Left colon (tissue), 2 donors: ENCODE data around the gene RNF151. TPM values are rescaled to one million over a fixed set of nuclear protein-coding genes. Genes with fewer than 3 reads are reported as not detected.
A peak's percentile ranks its signal among the peaks of the same experiment; 100 is the strongest.

Source experiments
- ATAC-seq: fragments of 200-7000 bp; cut with Tn5 transposase; one replicate; pipeline ENCODE4 v1.9.1; 2020; ENCODE audit warnings: mild to moderate bottlenecking, moderate library complexity
- DNase-seq, 2 donors: peaks; one replicate each; pipeline ENCODE4 v3.0.0-alpha.2; 2020
- intact Hi-C, 2 donors: fragments of 100-400 bp; cut with DNase I in 1 of 2; cut with micrococcal nuclease in 1 of 2; formaldehyde crosslinking; loops; one replicate each; pipeline versions ENCODE4 v1.11.2 to v1.14.0; 2022; cut with DNase I, micrococcal nuclease
- total RNA-seq, 2 donors: library from RNA; stranded (reverse); fragmentation: NEBNext Ultra II Directional; extraction: Animal tissue kit (Norgen Biotek cat#: 25700); gene quantifications; one replicate each; pipeline ENCODE4 v1.2.1, GENCODE V29; 2021
- donor health status: DM: no; HTN: no; CAD: no.
- donor health status: DM: yes; HTN: yes; CAD: no.

RNF151 gene
- total RNA-seq, 2 donors from 2014 or later = not detected

DNA sequence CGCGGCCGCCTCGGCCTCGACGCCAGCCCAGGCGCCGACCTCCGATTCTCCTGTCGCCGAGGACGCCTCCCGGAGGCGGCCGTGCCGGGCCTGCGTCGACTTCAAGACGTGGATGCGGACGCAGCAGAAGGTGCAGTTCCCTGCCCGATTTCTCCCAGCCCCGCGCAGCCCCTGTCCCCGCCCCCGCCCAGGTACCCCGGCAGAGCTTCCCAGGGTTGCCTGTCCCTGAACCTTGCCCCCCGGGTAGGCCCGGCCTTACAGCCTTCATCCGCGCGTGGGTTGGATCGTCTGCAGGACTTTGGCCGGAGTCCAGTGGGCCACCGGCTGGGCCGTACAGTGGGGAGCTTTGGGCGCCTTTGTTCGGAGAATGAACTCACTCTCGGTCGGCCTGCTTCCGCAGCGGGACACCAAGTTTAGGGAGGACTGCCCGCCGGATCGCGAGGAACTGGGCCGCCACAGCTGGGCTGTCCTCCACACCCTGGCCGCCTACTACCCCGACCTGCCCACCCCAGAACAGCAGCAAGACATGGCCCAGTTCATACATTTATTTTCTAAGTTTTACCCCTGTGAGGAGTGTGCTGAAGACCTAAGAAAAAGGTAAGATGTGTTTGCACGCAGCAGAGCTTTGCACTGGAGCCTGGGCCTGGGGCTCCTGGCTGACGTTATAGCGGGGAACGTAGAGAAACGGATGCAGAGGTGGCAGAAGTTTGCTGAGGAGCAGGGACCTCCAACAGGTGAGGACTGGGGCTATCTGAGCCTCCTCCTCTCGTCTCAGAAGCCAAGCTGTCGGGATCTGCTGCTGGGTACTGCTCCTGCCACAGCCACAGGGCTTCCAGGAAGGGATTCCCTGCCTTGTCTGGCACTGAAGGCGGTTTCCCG, 17.9 kb downstream of the RNF151 start:
- DNase-seq (peak in 1 of 2 donors; percentile 69), ATAC-seq (peak; percentile 8)
- intact Hi-C loops = no loop called here

GRCh38 chr16:1985466-1986150, 19.0 kb downstream of the RNF151 start:
- intact Hi-C loops = no loop called here
- DNase-seq (peak; percentile 73 to 82), ATAC-seq (peak; percentile 38)

- intact Hi-C loops = no loop called here
- no peak for DNase-seq
- no peak for ATAC-seq
These were observed 20.5 kb downstream of the RNF151 start for GRCh38 chr16:1987198-1987597.

DNA sequence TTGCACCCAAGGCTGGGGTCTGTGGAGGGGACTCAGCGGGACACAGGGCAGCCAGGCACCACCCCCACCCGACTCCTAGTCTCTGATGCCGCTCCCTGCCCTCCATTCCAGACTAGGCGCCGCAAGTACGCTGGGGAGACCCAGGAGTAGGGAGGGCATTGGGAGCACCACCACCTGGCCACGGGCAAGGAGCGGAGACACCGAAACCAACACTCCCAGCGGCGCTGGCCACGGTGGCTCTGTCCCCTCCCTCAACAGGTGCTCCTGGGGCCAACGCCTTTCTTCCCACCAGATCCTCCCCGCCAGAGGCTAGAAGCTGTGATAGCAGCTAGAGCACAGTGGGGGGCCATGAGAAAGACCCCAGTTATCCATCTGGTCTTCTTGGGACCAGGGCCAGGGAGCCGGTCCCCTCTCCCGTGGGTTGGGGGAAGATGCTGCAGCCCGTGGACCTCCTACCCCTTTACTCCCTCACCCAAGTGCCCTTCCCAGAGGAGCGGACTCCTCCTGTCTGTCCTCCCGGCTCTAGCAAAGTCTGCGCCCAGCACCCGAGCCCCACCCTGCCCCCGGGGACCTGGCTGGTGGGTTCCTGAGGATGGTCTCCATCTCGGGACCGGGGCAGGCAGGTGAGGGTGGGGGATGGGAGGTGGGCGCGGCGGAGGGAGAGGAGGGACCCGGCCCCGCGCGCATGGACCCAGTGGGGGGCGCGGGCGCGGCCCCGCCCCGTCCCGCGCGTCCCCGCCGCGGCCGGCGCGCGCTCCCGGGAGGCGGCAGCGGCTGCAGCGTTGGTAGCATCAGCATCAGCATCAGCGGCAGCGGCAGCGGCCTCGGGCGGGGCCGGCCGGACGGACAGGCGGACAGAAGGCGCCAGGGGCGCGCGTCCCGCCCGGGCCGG, 22.8 kb downstream of the RNF151 start, which contains the start of gene SYNGR3:
TSS of gene SYNGR3 (plus strand) at position 762 of the 892 bp plus-strand sequence. CDS start 133 bp downstream, outside the sequence.
- intact Hi-C loops = no loop called here
- ATAC-seq (no peak), DNase-seq (no peak)

DNA sequence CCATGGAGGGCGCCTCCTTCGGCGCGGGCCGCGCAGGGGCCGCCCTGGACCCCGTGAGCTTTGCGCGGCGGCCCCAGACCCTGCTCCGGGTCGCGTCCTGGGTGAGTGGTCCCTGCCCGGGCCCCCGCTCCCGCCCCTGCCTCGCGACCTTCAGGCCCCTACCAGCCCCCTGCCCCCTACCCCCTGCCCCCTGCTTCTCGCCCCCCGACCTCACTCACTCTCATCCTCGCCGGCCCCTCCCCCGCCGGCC, 23.4 kb downstream of the RNF151 start:
- intact Hi-C loops = no loop called here
- ATAC-seq (no peak), DNase-seq (no peak)

DNA sequence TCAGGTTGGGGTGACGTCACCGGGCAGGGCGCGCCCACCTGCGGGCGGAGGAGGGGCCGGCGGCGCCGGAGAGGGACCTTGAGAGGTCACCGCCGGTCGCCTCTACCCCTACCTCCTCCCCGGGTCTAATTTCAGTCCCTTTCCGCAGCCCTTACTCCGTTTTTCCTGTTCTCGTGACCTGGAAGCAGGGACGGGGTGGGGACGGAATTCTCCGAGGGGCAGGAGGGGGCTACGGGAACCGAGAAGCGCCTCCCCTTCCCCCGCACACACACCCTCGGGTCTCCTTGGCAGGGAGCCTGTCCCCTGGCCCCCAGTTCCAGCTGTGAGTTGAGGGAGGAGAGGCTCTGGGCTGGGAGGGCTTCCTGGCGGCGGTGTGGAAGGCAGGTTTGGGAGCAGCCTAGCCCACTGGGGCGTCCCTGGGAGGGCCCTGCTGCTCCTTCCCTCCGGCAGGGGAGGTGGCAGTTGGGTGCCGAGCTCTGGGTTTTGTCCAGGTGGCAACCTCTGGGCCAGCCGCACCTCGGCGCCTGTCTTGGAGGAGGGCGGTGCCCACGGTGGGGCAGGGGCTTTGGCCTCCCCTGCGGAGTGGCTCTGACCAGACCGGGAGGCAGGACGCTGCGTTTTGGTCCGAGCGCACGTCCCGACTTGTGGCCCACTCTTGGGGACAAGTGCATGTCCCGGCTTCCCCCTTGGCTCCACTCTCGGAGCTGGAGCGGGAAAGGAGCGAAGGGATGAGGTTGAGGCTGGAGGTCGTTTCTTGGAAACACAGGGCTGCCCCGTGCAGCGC, 23.9 kb downstream of the RNF151 start:
- peak; percentile 68 to 82 for DNase-seq
- intact Hi-C loops = no loop called here
- ATAC-seq = peak; percentile 20

- DNase-seq (peak; percentile 57 to 73), ATAC-seq (peak; percentile 16)
- intact Hi-C loops = no loop called here
These were observed 24.5 kb downstream of the RNF151 start for GRCh38 chr16:1991135-1991551.

DNA sequence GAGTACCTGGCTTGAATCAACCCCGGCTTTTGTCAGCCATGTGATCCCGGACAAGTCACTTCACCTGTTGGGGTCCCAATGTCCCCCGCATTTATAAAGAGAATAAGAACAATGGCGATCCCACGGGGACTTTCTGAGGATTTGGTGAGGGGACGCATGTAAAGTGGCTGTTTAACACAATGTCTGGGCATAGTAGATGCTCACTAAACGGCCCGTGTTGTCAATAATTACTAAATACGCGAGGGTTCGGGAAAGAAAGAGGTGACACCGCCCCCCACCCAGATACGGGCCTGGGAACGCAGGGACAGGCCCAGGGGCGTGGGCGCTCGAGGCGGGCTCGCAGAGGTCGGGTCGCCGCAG, 24.9 kb downstream of the RNF151 start:
- ATAC-seq (no peak), DNase-seq (no peak)
- intact Hi-C loops = no loop called here

- intact Hi-C loops = no loop called here
- ATAC-seq (peak; percentile 79), DNase-seq (peak; percentile 95 to 97)
These were observed 25.5 kb downstream of the RNF151 start for GRCh38 chr16:1991948-1992703.

GRCh38 chr16:1992704-1993317, 26.2 kb downstream of the RNF151 start:
- intact Hi-C loops = no loop called here
- DNase-seq (peak in 1 of 2 donors; percentile 57), ATAC-seq (no peak)

GRCh38 chr16:1993731-1994131, 27.1 kb downstream of the RNF151 start:
- DNase-seq = no peak
- intact Hi-C loops = no loop called here
- no peak for ATAC-seq

- intact Hi-C loops = no loop called here
- DNase-seq (no peak), ATAC-seq (no peak)
These were observed 31.1 kb downstream of the RNF151 start for GRCh38 chr16:1997494-1998359.

GRCh38 chr16:1998360-1998835, 31.7 kb downstream of the RNF151 start:
- DNase-seq (no peak), ATAC-seq (no peak)
- intact Hi-C loops = no loop called here

GRCh38 chr16:1998852-1999801, 32.5 kb downstream of the RNF151 start:
- no peak for DNase-seq
- ATAC-seq = no peak
- intact Hi-C loops = no loop called here

- intact Hi-C loops = loop anchor here in 1 of 2 donors (10.0 kb wide), 1 partner anchor 145 kb away; the partner anchor contains the start of gene RAB26
- no peak for DNase-seq
- ATAC-seq = no peak
These were observed 33.3 kb downstream of the RNF151 start for GRCh38 chr16:1999866-2000514.
